Neural crest cell (in vitro differentiated cells): ENCODE data around the gene ZDHHC7. TPM values are rescaled to one million over a fixed set of nuclear protein-coding genes. Genes with fewer than 3 reads are reported as not detected.

Experiments used
- DNase-seq: peaks from one replicate; pipeline ENCODE4 v3.0.0; 2021; ENCODE audit warnings: low read depth, mixed read lengths, low spot score
- H3K27ac Mint-ChIP-seq: one replicate; pipeline ENCODE4 v1.8.0; 2021; ENCODE audit warnings: mild to moderate bottlenecking, mixed read lengths; ENCODE audit not compliant: unreplicated experiment
- H3K27me3 Mint-ChIP-seq: 2 replicates; pipeline ENCODE4 v1.8.0; 2021; ENCODE audit warnings: low read depth, mild to moderate bottlenecking, mixed read lengths
- H3K36me3 Mint-ChIP-seq: 2 replicates; pipeline ENCODE4 v1.8.0; 2021; ENCODE audit warnings: low read depth, mild to moderate bottlenecking, mixed read lengths
- H3K4me1 Mint-ChIP-seq: 2 replicates; pipeline ENCODE4 v1.8.0; 2021; ENCODE audit warnings: mixed read lengths
- H3K4me3 Mint-ChIP-seq: one replicate; pipeline ENCODE4 v1.8.0; 2021; ENCODE audit warnings: mild to moderate bottlenecking, mixed read lengths
- H3K9me3 Mint-ChIP-seq: 2 replicates; pipeline ENCODE4 v1.8.0; 2021; ENCODE audit warnings: mixed read lengths
- total RNA-seq: library from RNA; stranded (reverse); gene quantifications from 2 replicates; pipeline ENCODE4 v1.2.1, GENCODE V29; 2021
- TF ChIP-seq, protein P1 (sequence below): fragments of 200-600 bp; sonication (generic); conservative IDR thresholded peaks from 2 replicates; pipeline ENCODE4 v1.5.0; 2021; ENCODE audit warnings: antibody characterized with exemption, mild to moderate bottlenecking

ZDHHC7 gene
- total RNA-seq, 1 donor from 2014 or later, result 40.0 TPM

DNA sequence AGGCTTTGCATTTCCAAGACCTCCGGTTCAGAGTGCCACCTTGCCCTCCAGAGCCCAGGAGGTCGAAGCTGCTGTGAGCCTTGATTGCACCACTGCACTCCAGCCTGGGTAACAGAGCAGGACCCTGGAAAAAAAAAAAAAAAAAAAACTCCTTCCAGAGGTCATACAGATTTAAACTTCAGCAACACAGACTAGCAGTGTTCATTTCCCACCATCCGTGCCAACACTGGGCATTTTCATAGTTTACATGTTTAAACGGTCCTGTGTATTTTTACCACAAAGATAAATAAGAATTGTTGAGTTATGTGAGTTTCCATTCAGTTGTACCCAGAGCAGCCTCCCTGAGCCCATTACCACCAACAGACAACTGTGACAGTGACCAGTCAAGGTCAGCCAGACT lies 50.4 kb downstream of the ZDHHC7 start:
- DNase-seq, result no peak
- Mint-ChIP-seq H3K27me3 (peaks cover 7% of the 10 kb centered on the region), H3K27ac (no peak overlapping the region), H3K4me1 (peaks cover 9% of the 10 kb centered on the region), H3K36me3 (peaks cover 6% of the 10 kb centered on the region), H3K9me3 (peaks cover 6% of the 10 kb centered on the region), H3K4me3 (no peak overlapping the region)
- TF ChIP-seq, protein P1, sequence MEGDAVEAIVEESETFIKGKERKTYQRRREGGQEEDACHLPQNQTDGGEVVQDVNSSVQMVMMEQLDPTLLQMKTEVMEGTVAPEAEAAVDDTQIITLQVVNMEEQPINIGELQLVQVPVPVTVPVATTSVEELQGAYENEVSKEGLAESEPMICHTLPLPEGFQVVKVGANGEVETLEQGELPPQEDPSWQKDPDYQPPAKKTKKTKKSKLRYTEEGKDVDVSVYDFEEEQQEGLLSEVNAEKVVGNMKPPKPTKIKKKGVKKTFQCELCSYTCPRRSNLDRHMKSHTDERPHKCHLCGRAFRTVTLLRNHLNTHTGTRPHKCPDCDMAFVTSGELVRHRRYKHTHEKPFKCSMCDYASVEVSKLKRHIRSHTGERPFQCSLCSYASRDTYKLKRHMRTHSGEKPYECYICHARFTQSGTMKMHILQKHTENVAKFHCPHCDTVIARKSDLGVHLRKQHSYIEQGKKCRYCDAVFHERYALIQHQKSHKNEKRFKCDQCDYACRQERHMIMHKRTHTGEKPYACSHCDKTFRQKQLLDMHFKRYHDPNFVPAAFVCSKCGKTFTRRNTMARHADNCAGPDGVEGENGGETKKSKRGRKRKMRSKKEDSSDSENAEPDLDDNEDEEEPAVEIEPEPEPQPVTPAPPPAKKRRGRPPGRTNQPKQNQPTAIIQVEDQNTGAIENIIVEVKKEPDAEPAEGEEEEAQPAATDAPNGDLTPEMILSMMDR, result no peak

DNA sequence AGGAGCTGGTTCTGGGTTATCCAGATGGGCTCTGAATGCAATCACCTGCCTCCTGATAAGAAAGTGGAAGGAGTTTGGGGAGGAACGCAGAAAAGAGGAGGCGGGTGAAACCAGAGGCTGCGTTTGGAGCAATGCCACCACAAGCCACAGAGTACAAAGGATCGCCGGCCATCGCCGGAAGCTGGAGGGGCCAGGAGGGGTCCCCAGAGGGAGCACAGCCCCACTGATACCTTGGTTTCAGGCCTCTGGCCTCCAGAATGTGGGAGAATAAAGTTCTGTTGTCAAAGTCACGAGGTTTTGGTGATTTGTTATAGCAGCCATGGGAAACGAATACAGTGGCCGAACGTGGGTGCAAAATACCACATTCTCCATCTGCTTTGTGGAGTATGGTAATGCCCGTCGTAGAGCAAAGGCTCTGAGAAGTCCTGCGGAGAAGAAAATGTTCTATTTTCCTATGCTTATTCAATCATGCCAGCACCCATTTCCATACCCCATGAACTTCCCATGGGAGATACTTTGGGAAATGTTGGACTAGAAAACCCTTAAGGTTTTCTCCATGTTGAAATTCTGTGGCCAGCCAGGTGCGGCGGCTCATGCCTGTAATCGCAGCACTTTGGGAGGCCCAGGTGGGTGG lies 51.4 kb downstream of the ZDHHC7 start:
- H3K4me1 Mint-ChIP-seq, result peaks cover 9% of the 10 kb centered on the region
- H3K9me3 Mint-ChIP-seq, result no peaks in the 10 kb centered on the region
- DNase-seq, result no peak
- peaks cover 6% of the 10 kb centered on the region for H3K27me3 Mint-ChIP-seq
- H3K4me3 Mint-ChIP-seq, result no peak overlapping the region
- H3K27ac Mint-ChIP-seq, result peak overlapping the region; percentile 43
- H3K36me3 Mint-ChIP-seq, result no peaks in the 10 kb centered on the region
- TF ChIP-seq, protein P1, result no peak

DNA sequence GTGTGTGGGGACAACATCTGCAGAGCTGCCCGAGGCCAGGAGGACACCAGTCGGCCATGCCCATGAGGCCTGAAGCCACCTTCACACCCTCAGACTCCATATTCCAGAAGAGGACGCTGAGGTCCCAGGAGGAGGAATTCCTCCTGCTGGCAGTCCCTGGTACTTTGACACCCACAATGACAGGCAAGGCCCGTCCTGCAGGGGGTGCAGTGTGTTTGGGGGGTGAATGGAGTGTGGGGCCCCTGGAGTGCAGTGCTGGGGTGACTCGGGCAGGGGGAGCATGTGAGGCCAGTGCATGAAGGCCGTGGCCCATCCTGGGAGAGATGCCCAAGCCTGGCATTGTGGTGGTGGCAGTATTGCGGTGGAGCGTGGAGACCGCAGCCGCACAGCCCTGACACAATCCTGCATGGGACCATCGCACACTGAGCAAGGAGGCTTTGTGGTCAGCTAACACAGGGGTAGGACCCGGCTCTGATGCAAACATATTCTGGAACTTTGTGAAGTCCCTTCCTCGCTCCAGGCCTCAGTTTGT lies 52.2 kb downstream of the ZDHHC7 start:
- TF ChIP-seq, protein P1, result no peak

DNA sequence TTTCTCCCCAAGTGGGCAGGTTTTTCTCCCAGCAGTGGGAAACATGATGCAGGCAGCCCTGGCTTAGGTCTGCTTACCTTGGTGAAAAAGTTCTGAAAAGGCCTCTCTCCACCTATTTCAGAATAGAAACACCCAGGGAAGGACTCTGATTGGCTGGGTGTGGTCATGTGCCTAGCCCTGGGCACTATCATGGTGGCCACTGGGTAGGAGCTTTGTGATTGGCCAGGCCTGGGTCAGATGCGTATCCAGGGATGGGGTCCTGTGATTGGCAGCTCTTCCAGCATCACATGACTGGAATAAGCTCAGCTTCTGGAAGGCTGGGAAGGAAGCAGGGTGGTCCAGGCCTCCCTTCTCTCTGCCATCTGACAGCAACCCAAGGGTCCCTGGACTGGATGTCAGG lies 53.5 kb downstream of the ZDHHC7 start:
- no peak for DNase-seq
- no peaks in the 10 kb centered on the region for H3K9me3 Mint-ChIP-seq
- H3K27ac Mint-ChIP-seq, result no peak overlapping the region
- TF ChIP-seq, protein P1, result no peak
- H3K27me3 Mint-ChIP-seq, result peaks cover under 1% of the 10 kb centered on the region
- no peak overlapping the region for H3K4me3 Mint-ChIP-seq
- H3K36me3 Mint-ChIP-seq, result no peaks in the 10 kb centered on the region
- H3K4me1 Mint-ChIP-seq, result peaks cover 20% of the 10 kb centered on the region

More for the DNA sequence above, 52.2 kb downstream of the ZDHHC7 start:
- Mint-ChIP-seq H3K9me3 (no peaks in the 10 kb centered on the region), H3K27me3 (peaks cover 6% of the 10 kb centered on the region), H3K36me3 (no peaks in the 10 kb centered on the region), H3K27ac (no peak overlapping the region), H3K4me3 (no peak overlapping the region), H3K4me1 (peaks cover 9% of the 10 kb centered on the region)
- no peak for DNase-seq

DNA sequence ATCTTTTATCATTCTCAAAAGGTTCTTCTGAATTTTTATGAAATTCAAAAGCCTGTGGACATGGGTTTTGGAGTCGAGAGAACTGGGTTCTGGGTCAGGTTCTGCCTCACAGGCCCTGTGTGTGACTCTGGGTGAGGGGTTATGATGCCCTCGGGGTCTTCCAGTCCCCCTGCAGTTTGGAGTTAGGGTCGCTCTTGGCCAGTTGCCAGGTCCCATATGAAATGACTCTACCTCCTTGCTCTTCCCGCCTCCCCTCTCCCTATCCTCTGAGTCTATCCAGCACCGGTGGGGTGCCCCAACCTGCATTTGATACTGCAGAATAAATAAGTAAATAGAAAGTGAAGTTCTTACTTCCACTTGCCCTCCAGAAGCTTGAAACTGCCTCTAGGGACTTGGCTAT lies 54.1 kb downstream of the ZDHHC7 start:
- Mint-ChIP-seq H3K36me3 (no peaks in the 10 kb centered on the region), H3K27me3 (no peaks in the 10 kb centered on the region), H3K9me3 (no peaks in the 10 kb centered on the region), H3K4me3 (no peak overlapping the region), H3K27ac (no peak overlapping the region), H3K4me1 (peaks cover 24% of the 10 kb centered on the region)
- TF ChIP-seq, protein P1, result no peak
- no peak for DNase-seq
